ENCODE results near the gene DNAJC13.
"Not testable (repeated sequence)": the region's sequence is repeated elsewhere in the genome, so short reads cannot be mapped to it uniquely, and the experiment has no call there.

DNAJC13 gene

GRCh38 chr3:132536442-132537153 is 119.3 kb downstream of the DNAJC13 start:
- no peak for DNase-seq (ENCODE audit: low read depth, low spot score)
- H3K27ac ChIP-seq: no peak overlapping the region

GRCh38 chr3:132537297-132537696 is 120.0 kb downstream of the DNAJC13 start:
- no peak overlapping the region for H3K27ac ChIP-seq
- no peak for DNase-seq (ENCODE audit: low read depth, low spot score)

DNA sequence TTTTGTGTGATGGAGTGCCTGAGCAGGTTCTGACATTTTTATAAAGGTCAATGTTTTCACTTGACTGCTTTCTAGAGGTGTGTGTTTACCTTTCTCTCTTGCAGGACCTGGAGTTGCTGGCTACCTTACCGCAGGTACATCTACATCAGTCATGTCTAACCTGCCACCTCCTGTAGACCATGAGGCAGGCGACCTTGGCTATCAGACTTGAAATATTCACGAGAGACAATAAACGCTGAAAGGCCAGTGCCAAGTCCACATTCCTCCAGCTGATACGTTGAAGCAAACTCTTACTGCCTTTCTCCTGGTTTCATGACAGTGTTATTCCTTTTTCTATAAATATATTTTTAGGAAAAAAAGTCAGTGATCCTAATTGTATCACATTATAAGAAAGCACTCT is 120.8 kb downstream of the DNAJC13 start:
- H3K27ac ChIP-seq: no peak overlapping the region
- no peak for DNase-seq (ENCODE audit: low read depth, low spot score)

- no peak overlapping the region for H3K27ac ChIP-seq
- no peak for DNase-seq (ENCODE audit: low read depth, low spot score)
Observed at GRCh38 chr3:132539681-132540080, 122.4 kb downstream of the DNAJC13 start.

DNA sequence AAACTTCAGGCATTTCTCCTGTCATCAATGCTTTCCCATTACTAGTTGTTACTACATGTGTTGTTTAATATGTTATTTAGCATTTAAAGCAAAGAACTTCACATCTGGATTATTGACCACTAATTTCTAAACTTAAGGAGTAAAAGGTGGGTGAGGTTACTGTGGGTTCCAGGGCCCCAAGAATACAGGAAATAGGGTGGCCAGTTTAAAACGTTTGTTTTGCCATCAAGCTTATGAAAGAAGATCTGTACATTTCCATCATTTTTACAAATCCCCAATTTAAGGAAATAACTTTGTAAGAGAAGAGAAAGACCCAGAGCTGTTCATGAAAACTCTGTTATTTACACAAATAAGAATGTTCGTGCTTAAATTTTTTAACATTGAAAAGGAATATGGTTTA is 125.3 kb downstream of the DNAJC13 start:
- peak overlapping the region; percentile 44 for H3K27ac ChIP-seq
- no peak for DNase-seq (ENCODE audit: low read depth, low spot score)

DNA sequence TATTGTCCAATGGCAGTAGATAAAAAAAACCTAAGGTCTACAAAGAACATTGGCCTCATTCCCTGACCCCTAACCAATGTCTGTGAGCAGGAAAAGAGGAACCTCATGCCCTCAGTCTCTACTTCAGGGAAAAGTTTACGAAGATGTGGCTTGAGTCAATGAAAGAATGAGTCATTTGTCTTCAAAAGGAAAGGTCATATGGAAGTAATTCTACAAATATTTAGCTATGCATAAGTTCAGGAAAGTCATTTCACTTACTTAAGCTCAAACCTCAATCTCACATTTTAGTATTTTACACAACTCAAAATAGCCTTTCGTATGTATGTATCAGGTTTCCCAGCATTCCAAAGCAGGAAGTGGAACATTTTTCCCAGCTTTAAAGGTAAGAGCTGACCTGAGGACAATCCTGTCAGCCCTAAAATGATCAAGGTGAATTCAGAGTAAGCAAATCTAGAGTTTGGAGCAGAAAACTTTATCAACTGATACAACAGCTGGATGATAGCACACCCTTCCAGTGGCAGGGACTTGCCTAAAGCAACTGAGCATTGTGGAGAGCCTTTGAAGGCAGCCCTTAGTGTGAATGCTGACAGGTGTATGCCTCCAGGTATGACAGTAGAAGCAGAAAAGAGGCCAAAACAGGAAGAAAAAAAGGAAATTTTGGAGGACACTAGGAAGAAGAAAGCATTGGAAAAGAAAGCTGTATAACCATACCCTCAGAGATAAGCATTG is 125.9 kb downstream of the DNAJC13 start:
- peak overlapping the region; percentile 44 for H3K27ac ChIP-seq
- DNase-seq (ENCODE audit: low read depth, low spot score): no peak

- no peak for DNase-seq (ENCODE audit: low read depth, low spot score)
- H3K27ac ChIP-seq: no peak overlapping the region
Observed at GRCh38 chr3:132544130-132544529, 126.8 kb downstream of the DNAJC13 start.

DNA sequence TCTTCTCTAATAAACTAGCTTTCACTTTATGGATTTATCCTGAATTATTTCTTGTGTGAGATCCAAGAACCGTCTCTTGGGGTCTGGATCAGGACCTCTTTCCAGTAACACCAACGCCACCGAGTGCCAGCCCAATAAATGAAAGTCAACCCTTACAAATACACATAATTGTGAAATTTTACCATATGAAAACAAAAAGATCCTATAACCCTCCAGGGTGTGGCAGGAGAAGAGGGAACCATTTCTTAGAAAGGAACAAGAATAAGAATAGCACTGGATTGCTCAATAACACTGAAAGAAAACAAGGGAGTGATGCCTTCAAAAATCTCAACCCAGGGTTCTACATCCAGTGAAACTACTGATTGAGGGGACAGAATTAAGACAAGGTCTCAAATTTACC is 128.2 kb downstream of the DNAJC13 start:
- no peak for DNase-seq (ENCODE audit: low read depth, low spot score)
- H3K27ac ChIP-seq: no peak overlapping the region

DNA sequence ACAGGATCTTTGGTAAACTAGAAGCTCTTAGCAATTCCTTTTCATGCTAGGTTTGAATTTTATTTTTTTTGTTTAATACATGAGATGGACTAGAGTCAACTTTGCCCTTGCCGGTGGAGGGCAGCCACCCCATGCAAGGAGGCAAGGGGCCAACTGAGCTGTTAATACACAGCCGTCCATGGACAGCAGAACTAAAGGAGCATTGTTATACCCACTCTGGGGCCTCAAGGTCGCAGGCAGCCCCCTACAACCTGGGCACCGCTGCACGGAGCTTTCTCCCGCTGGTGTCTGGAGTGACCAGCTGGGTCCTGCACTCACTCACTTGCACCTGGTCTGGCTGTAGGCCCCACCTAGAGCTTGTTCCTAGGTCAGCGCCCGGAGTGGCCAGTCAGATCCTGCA is 131.9 kb downstream of the DNAJC13 start:
- no peak overlapping the region for H3K27ac ChIP-seq
- no peak for DNase-seq (ENCODE audit: low read depth, low spot score)

DNA sequence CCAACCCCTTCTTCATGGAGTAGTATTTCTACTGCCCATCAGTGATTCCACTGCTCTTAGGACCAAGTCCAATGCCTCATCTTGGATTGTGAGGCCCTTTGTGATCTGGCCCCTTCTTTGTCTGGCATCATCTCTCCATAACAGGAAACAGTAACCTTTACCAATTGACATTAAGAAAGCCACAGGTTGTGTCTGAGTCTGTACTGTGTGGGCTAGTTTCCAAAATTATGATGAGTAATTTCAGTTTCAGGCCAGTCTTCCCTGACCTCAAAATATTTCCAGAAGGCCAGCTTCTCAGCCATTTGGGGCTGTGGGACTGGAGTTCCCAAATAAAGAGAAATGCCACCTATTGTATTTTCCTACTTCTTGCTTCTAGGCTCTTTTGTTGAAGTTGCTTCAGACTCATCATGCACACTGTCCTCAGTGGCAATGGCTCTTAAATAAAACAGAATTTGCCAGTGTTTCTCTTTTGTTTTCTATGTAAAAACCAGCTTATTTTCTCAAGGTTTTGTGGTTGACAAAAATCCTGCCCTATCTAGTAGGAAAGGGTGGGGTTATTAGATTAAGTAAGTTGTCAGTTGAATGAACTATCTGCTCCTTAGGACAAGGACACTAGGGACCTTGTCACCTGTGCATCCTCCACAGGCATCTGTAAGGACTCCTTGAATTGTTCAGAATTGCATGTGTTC is 132.7 kb downstream of the DNAJC13 start:
- no peak overlapping the region for H3K27ac ChIP-seq

DNA sequence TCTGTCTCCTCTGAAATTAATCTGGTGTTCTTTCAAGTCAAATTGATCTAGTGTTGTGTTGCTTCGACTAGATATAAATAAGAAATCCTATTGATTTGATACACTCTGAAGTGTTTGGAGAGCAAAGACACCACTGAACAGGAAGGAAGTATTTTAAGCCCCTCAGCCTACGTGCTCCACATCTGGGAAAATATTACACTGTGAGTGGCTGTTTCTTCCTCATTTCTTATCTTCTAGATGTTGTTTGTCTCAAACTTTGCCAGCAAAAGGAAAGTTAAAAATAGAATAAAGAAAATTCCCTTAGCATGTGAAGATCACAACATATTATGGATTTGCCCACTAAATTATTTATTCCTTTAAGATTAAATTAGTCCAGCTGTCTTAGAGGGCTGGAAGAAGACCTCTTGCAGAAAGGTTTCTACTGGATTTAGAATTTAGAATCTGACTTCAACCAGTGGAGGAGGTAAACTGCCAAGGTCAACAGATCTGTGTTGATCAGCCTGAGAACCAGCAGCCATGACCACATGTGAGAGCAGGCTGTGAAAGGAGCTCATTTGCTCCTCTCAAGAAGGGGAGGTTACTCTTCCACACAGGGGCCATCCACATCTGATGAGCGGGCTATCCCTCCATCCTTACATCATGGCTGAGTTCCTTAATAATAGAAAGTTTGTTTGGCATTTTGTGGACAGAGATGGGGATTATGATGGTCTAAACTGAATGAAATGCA is 133.4 kb downstream of the DNAJC13 start:
- H3K27ac ChIP-seq: no peak overlapping the region
- no peak for DNase-seq (ENCODE audit: low read depth, low spot score)

More for the DNA sequence above, 132.7 kb downstream of the DNAJC13 start:
- DNase-seq (ENCODE audit: low read depth, low spot score): no peak

DNA sequence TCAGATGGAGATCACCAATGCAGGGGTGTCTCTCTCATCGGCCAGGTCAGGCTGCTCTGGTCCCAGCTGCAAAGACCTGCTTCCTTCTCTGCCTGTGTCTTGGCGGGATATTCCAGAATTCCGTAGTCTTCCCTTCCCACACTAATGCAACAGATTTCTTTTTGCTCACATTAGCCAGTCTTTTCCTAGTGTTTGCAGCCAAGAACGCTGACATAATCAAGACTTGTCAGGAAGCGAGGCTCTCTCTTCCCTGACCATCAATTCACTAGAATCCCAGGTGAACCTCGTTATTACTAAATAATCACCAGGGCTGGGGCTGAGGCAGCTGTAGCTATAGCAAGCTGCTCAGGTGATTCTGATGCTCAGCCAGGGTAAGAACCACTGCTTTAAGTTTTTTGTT is 136.5 kb downstream of the DNAJC13 start:
- DNase-seq (ENCODE audit: low read depth, low spot score): no peak
- no peak overlapping the region for H3K27ac ChIP-seq

GRCh38 chr3:132554437-132554836 is 137.1 kb downstream of the DNAJC13 start:
- no peak overlapping the region for H3K27ac ChIP-seq
- DNase-seq (ENCODE audit: low read depth, low spot score): no peak

- H3K27ac ChIP-seq: no peak overlapping the region
Observed at GRCh38 chr3:132555306-132556035, 138.2 kb downstream of the DNAJC13 start.

GRCh38 chr3:132556036-132556386 is 138.7 kb downstream of the DNAJC13 start:
- DNase-seq (ENCODE audit: low read depth, low spot score); H3K27ac ChIP-seq: not testable (repeated sequence)

More at GRCh38 chr3:132555306-132556035, 138.2 kb downstream of the DNAJC13 start:
- no peak for DNase-seq (ENCODE audit: low read depth, low spot score)

GRCh38 chr3:132556508-132557159 is 139.3 kb downstream of the DNAJC13 start:
- DNase-seq (ENCODE audit: low read depth, low spot score): no peak
- no peak overlapping the region for H3K27ac ChIP-seq

DNA sequence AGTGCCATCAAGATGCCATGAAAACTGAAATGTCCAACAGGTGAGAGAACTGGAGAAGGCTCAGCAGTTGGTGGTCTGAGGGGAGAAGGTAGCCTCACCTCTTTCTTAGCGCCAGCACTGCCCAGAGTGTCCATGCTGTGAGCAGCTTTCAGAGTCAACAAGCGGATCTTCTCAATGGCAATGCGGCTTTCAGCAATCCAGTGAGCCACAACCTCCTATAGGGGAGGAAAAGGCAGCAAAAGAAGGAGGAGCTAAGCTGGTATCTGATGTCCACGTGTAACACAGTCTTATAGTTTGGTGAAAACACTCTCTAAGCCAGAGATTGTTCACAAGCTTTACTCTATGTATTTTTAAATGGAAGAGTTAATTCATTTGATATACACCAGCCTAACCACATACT is 143.7 kb downstream of the DNAJC13 start:
- H3K27ac ChIP-seq: no peak overlapping the region
- DNase-seq (ENCODE audit: low read depth, low spot score): no peak

- no peak for DNase-seq (ENCODE audit: low read depth, low spot score)
- H3K27ac ChIP-seq: no peak overlapping the region
Observed at GRCh38 chr3:132563420-132564069, 146.2 kb downstream of the DNAJC13 start.

GRCh38 chr3:132564070-132564465 is 146.8 kb downstream of the DNAJC13 start:
- no peak for DNase-seq (ENCODE audit: low read depth, low spot score)
- H3K27ac ChIP-seq: no peak overlapping the region
